ENCODE measurements around the gene SP1. TPM values are rescaled to one million over a fixed set of nuclear protein-coding genes. Genes with fewer than 3 reads are reported as not detected.

The SP1 gene
- total and polyA plus RNA-seq, 5 donors from 2014 or later, result 8.1 to 79.0 (median 8.4) TPM

DNA sequence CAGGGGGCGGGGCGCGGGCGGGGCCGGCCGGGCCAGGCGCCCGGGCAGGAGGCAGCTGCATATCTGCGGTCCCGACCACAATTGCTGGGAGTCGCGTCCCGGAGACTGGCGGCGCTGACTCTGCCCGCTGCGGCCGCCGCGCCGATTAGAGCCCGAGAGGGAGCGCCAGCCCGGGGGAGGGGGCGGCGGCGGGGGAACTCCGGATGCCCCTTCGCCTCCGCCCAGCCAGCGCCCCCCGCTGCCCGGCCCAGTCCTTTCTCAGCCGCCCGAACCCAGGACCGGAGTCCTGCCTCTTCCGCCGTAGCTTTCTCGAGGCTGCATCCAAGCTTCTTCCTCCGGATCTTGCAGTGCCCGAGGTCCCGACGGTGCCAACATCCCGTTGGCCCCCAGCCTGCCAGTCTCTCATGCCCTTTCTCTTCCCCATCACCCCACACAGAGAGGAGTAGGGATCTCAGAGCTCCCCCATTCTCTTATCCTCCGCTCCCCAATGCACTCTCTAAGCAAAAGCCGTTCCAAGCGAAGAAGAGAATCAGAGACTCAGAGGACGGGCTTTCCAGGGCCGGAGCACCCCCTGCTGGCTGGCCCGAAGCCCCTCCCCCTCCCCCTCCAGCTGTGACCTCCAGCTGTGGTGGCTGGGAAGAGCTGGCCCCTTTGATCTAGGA is 35.0 kb upstream of the SP1 start:
- Histone ChIP-seq H3K27me3 (ENCODE audit: control insufficient read depth, insufficient read depth, low read length) (no peaks in the 10 kb centered on the region), H3K9me3 (ENCODE audit: control insufficient read depth in 2 of 2, low read length in 2 of 2) (no peaks in the 10 kb centered on the region), H3K36me3 (ENCODE audit: control insufficient read depth, insufficient read depth, low read length) (no peaks in the 10 kb centered on the region), H3K4me3 (ENCODE audit: low read depth, low read length) (peak overlapping the region; percentile 71), H3K4me1 (ENCODE audit: control insufficient read depth, insufficient read depth, low read length, poor library complexity, severe bottlenecking) (peaks cover 13% of the 10 kb centered on the region), H3K27ac (ENCODE audit: insufficient read depth, low read length, poor library complexity, severe bottlenecking) (peak overlapping the region; percentile 51)
- Mint-ChIP-seq H3K4me3 (peak overlapping the region; percentile 98 to 99 (median 99)), H3K4me1 (peaks cover 0 to 20% (median 11%) of the 10 kb centered on the region in 4 donors), H3K27me3 (peaks cover 8% of the 10 kb centered on the region), H3K27ac (peak overlapping the region; percentile 94 to 96 (median 95)), H3K9me3 (no peaks in the 10 kb centered on the region), H3K36me3 (no peaks in the 10 kb centered on the region)
- DNase-seq (peak; percentile 55 to 74 (median 66)), ATAC-seq (ENCODE audit: low read depth in 2 of 2) (peak; percentile 72 to 78)

DNA sequence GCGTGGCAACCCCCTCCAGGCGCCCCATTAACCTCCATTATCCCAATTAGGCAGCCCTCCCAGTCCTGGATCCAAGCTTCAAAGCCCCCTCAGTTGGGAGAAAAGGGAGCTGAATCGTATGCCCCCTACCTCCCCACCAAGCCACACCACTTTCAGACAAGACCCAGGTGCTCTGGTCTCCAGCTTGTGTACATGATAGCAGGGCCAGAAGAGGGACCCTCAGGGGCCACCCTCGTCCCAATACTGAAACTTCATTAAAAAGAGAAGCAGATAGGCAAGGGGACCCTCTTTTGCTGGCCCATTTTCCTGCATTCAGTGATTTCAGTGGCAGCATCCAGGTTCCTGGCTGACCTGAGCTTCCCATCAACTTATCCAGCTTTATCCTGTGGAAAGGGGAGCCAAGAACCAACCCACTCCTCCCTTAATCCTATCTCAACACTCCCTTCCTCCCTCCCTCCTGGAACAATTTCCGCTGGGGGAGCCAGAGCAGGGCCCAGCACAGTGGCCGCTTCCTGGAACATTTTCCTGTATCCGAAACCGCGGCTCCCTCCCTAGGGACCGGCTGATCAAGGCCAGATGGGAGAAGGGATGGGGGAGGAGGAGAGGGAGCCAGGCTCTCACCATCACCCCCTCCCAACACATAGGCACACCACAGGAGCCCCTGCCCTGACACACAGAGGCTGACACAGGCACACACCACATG is 34.3 kb upstream of the SP1 start:
- peak overlapping the region; percentile 98 to 99 (median 99) for H3K4me3 Mint-ChIP-seq
- Histone ChIP-seq H3K27me3 (ENCODE audit: control insufficient read depth, insufficient read depth, low read length) (no peaks in the 10 kb centered on the region), H3K4me3 (ENCODE audit: low read depth, low read length) (no peak overlapping the region), H3K27ac (ENCODE audit: insufficient read depth, low read length, poor library complexity, severe bottlenecking) (no peak overlapping the region), H3K36me3 (ENCODE audit: control insufficient read depth, insufficient read depth, low read length) (no peaks in the 10 kb centered on the region), H3K9me3 (ENCODE audit: control insufficient read depth in 2 of 2, low read length in 2 of 2) (no peaks in the 10 kb centered on the region), H3K4me1 (ENCODE audit: control insufficient read depth, insufficient read depth, low read length, poor library complexity, severe bottlenecking) (peaks cover 13% of the 10 kb centered on the region)
- DNase-seq, result no peak
- H3K9me3 Mint-ChIP-seq, result no peaks in the 10 kb centered on the region
- peaks cover 3% of the 10 kb centered on the region for H3K27me3 Mint-ChIP-seq
- no peaks in the 10 kb centered on the region for H3K36me3 Mint-ChIP-seq
- peaks cover 0 to 20% (median 11%) of the 10 kb centered on the region in 4 donors for H3K4me1 Mint-ChIP-seq
- no peak for ATAC-seq (ENCODE audit: low read depth in 2 of 2)
- H3K27ac Mint-ChIP-seq, result peak overlapping the region; percentile 94 to 96 (median 95)

GRCh38 chr12:53346491-53346890 is 33.5 kb upstream of the SP1 start:
- H3K4me3 ChIP-seq (ENCODE audit: low read depth, low read length), result no peak overlapping the region
- no peaks in the 10 kb centered on the region for H3K9me3 ChIP-seq (ENCODE audit: control insufficient read depth in 2 of 2, low read length in 2 of 2)
- ATAC-seq (ENCODE audit: low read depth in 2 of 2), result no peak
- H3K27ac ChIP-seq (ENCODE audit: insufficient read depth, low read length, poor library complexity, severe bottlenecking), result no peak overlapping the region
- DNase-seq, result no peak
- peaks cover 13% of the 10 kb centered on the region for H3K4me1 ChIP-seq (ENCODE audit: control insufficient read depth, insufficient read depth, low read length, poor library complexity, severe bottlenecking)
- no peaks in the 10 kb centered on the region for H3K27me3 ChIP-seq (ENCODE audit: control insufficient read depth, insufficient read depth, low read length)
- H3K4me1 Mint-ChIP-seq, result peaks cover 0 to 20% (median 11%) of the 10 kb centered on the region in 4 donors
- peak overlapping the region in 1 of 4 donors; percentile 94 for H3K4me3 Mint-ChIP-seq
- H3K36me3 Mint-ChIP-seq, result no peaks in the 10 kb centered on the region
- H3K9me3 Mint-ChIP-seq, result no peaks in the 10 kb centered on the region
- H3K27ac Mint-ChIP-seq, result no peak overlapping the region
- no peaks in the 10 kb centered on the region for H3K27me3 Mint-ChIP-seq
- H3K36me3 ChIP-seq (ENCODE audit: control insufficient read depth, insufficient read depth, low read length), result no peaks in the 10 kb centered on the region

- DNase-seq (no peak), ATAC-seq (ENCODE audit: low read depth in 2 of 2) (no peak)
- no peak overlapping the region for H3K4me3 ChIP-seq (ENCODE audit: low read depth, low read length)
- Mint-ChIP-seq H3K4me1 (peaks cover 0 to 26% (median 16%) of the 10 kb centered on the region in 4 donors), H3K4me3 (peak overlapping the region in 1 of 4 donors; percentile 69), H3K9me3 (no peaks in the 10 kb centered on the region), H3K36me3 (no peaks in the 10 kb centered on the region), H3K27ac (no peak overlapping the region), H3K27me3 (no peaks in the 10 kb centered on the region)
- H3K27me3 ChIP-seq (ENCODE audit: control insufficient read depth, insufficient read depth, low read length), result no peaks in the 10 kb centered on the region
- H3K36me3 ChIP-seq (ENCODE audit: control insufficient read depth, insufficient read depth, low read length), result no peaks in the 10 kb centered on the region
- no peak overlapping the region for H3K27ac ChIP-seq (ENCODE audit: insufficient read depth, low read length, poor library complexity, severe bottlenecking)
- peaks cover 18% of the 10 kb centered on the region for H3K4me1 ChIP-seq (ENCODE audit: control insufficient read depth, insufficient read depth, low read length, poor library complexity, severe bottlenecking)
- H3K9me3 ChIP-seq (ENCODE audit: control insufficient read depth in 2 of 2, low read length in 2 of 2), result no peaks in the 10 kb centered on the region
These were observed 32.1 kb upstream of the SP1 start for GRCh38 chr12:53347905-53348304.

- Mint-ChIP-seq H3K27ac (peak overlapping the region in 2 of 3 donors; percentile 11 to 63), H3K27me3 (no peaks in the 10 kb centered on the region), H3K36me3 (no peaks in the 10 kb centered on the region), H3K4me1 (peaks cover 0 to 7% (median 6%) of the 10 kb centered on the region in 4 donors), H3K4me3 (no peak overlapping the region), H3K9me3 (no peaks in the 10 kb centered on the region)
- ATAC-seq (ENCODE audit: low read depth in 2 of 2), result peak; percentile 88 to 95
- no peaks in the 10 kb centered on the region for H3K27me3 ChIP-seq (ENCODE audit: control insufficient read depth, insufficient read depth, low read length)
- H3K4me3 ChIP-seq (ENCODE audit: low read depth, low read length), result no peak overlapping the region
- peaks cover 5% of the 10 kb centered on the region for H3K4me1 ChIP-seq (ENCODE audit: control insufficient read depth, insufficient read depth, low read length, poor library complexity, severe bottlenecking)
- no peaks in the 10 kb centered on the region for H3K36me3 ChIP-seq (ENCODE audit: control insufficient read depth, insufficient read depth, low read length)
- DNase-seq, result peak; percentile 77 to 91 (median 85)
- H3K27ac ChIP-seq (ENCODE audit: insufficient read depth, low read length, poor library complexity, severe bottlenecking), result no peak overlapping the region
- no peaks in the 10 kb centered on the region for H3K9me3 ChIP-seq (ENCODE audit: control insufficient read depth in 2 of 2, low read length in 2 of 2)
These were observed 27.4 kb upstream of the SP1 start for GRCh38 chr12:53352331-53353256.

GRCh38 chr12:53353257-53353655 is 26.7 kb upstream of the SP1 start:
- no peak for ATAC-seq (ENCODE audit: low read depth in 2 of 2)
- no peak overlapping the region for H3K4me3 Mint-ChIP-seq
- H3K9me3 Mint-ChIP-seq, result no peaks in the 10 kb centered on the region

DNA sequence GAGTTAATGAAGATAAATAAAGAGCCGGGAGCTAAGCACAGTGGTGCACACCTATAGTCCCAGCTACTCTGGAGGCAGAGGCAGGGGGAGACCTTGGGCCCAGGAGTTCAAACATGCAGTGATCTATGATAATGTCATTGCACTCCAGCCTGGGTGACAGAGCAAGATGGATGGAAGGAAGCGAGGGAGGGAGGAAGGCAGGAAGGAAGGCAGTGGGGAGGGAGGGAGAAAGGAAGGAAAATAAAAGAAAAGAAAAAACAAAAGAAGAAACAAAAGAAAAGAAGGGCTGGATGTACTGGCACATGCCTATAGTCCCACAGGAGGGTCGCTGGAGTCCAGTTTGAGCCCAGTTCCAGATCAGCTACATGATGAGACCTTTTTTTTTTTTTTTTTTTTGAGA is 24.9 kb upstream of the SP1 start:
- Histone ChIP-seq H3K4me3 (ENCODE audit: low read depth, low read length) (no peak overlapping the region), H3K36me3 (ENCODE audit: control insufficient read depth, insufficient read depth, low read length) (no peaks in the 10 kb centered on the region), H3K4me1 (ENCODE audit: control insufficient read depth, insufficient read depth, low read length, poor library complexity, severe bottlenecking) (peaks cover 5% of the 10 kb centered on the region), H3K27ac (ENCODE audit: insufficient read depth, low read length, poor library complexity, severe bottlenecking) (no peak overlapping the region), H3K9me3 (ENCODE audit: control insufficient read depth in 2 of 2, low read length in 2 of 2) (no peaks in the 10 kb centered on the region), H3K27me3 (ENCODE audit: control insufficient read depth, insufficient read depth, low read length) (no peaks in the 10 kb centered on the region)
- ATAC-seq (ENCODE audit: low read depth in 2 of 2) (no peak), DNase-seq (no peak)
- Mint-ChIP-seq H3K36me3 (no peaks in the 10 kb centered on the region), H3K27me3 (no peaks in the 10 kb centered on the region), H3K27ac (no peak overlapping the region), H3K4me3 (no peak overlapping the region), H3K4me1 (peaks cover 0 to 7% (median 6%) of the 10 kb centered on the region in 4 donors), H3K9me3 (no peaks in the 10 kb centered on the region)

More at GRCh38 chr12:53353257-53353655, 26.7 kb upstream of the SP1 start:
- H3K27ac ChIP-seq (ENCODE audit: insufficient read depth, low read length, poor library complexity, severe bottlenecking), result no peak overlapping the region
- Mint-ChIP-seq H3K4me1 (peaks cover 0 to 7% (median 6%) of the 10 kb centered on the region in 4 donors), H3K27me3 (no peaks in the 10 kb centered on the region), H3K36me3 (no peaks in the 10 kb centered on the region), H3K27ac (peak overlapping the region in 1 of 3 donors; percentile 11)
- H3K9me3 ChIP-seq (ENCODE audit: control insufficient read depth in 2 of 2, low read length in 2 of 2), result no peaks in the 10 kb centered on the region
- H3K4me1 ChIP-seq (ENCODE audit: control insufficient read depth, insufficient read depth, low read length, poor library complexity, severe bottlenecking), result peaks cover 5% of the 10 kb centered on the region
- no peaks in the 10 kb centered on the region for H3K27me3 ChIP-seq (ENCODE audit: control insufficient read depth, insufficient read depth, low read length)
- DNase-seq, result no peak
- H3K4me3 ChIP-seq (ENCODE audit: low read depth, low read length), result no peak overlapping the region
- no peaks in the 10 kb centered on the region for H3K36me3 ChIP-seq (ENCODE audit: control insufficient read depth, insufficient read depth, low read length)
